H1 (cell line): Measurements from ENCODE around the gene ADSS1. TPM values are rescaled to one million over a fixed set of nuclear protein-coding genes. Genes with fewer than 3 reads are reported as not detected.

Source experiments
- polyA plus RNA-seq, 7 experiments: library from polyadenylated mRNA; depleted of rRNA in 3 of 7; stranded (reverse) in 5 of 7; unstranded in 2 of 7; fragments of >200 nt in 5 of 7; fragments of 200-250 nt in 2 of 7; gene quantifications; 1 replicate in 5 of 7; 2 replicates in 1 of 7; 4 replicates in 1 of 7; pipeline versions ENCODE4 v1.2.1 to v1.2.3, GENCODE V29; 2011 to 2013; ENCODE audit warnings: missing spikeins in 2 of 7, mixed read lengths in 2 of 7
- total RNA-seq: library from RNA; stranded (reverse); fragmentation: NEBNext Ultra II Directional; extraction: Animal tissue kit (Norgen Biotek cat#: 25700); gene quantifications from 2 replicates; pipeline ENCODE4 v1.2.1, GENCODE V29; 2021
- TF ChIP-seq, protein P1 (sequence below): fragments of 300-600 bp; sonication (generic); IDR thresholded peaks from 2 replicates; pipeline ENCODE4 v1.7.1; 2012; ENCODE audit warnings: low read length, moderate library complexity, mild to moderate bottlenecking, inconsistent platforms; ENCODE audit not compliant: insufficient replicate concordance

The ADSS1 gene
- total and polyA plus RNA-seq, 2 of the 8 experiments (the other 6 are each of a cell fraction or from before 2014, with no cell fraction given), result 7.1 to 7.9 TPM

DNA sequence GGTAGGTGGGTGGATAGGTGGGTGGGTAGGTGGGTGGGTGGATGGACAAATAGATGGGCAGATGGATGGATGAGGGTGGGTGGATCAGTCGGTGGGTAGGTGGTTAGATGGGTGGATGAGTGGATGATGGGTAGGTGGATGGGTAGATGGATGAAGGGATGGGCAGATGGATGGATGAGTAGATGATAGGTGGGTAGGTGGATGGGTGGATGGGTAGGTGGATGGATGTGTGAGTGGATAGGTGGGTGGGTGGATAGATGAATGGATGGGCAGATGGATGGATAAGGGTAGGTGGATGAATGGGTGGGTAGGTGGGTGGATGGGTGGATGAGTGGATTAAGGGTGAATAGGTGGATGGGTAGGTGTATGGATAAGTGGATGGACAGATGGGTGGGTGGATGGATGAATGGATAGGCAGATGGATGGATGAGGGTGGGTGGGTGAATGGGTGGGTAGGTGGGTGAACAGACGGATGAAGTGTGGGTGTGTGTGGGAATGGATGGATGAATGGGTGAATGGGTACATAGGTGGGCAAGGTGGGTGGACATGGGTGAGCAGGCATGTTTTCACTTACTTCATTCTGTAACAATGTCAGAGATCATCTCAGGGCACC, 37.9 kb upstream of the ADSS1 start (continued):
- TF ChIP-seq, protein P1, sequence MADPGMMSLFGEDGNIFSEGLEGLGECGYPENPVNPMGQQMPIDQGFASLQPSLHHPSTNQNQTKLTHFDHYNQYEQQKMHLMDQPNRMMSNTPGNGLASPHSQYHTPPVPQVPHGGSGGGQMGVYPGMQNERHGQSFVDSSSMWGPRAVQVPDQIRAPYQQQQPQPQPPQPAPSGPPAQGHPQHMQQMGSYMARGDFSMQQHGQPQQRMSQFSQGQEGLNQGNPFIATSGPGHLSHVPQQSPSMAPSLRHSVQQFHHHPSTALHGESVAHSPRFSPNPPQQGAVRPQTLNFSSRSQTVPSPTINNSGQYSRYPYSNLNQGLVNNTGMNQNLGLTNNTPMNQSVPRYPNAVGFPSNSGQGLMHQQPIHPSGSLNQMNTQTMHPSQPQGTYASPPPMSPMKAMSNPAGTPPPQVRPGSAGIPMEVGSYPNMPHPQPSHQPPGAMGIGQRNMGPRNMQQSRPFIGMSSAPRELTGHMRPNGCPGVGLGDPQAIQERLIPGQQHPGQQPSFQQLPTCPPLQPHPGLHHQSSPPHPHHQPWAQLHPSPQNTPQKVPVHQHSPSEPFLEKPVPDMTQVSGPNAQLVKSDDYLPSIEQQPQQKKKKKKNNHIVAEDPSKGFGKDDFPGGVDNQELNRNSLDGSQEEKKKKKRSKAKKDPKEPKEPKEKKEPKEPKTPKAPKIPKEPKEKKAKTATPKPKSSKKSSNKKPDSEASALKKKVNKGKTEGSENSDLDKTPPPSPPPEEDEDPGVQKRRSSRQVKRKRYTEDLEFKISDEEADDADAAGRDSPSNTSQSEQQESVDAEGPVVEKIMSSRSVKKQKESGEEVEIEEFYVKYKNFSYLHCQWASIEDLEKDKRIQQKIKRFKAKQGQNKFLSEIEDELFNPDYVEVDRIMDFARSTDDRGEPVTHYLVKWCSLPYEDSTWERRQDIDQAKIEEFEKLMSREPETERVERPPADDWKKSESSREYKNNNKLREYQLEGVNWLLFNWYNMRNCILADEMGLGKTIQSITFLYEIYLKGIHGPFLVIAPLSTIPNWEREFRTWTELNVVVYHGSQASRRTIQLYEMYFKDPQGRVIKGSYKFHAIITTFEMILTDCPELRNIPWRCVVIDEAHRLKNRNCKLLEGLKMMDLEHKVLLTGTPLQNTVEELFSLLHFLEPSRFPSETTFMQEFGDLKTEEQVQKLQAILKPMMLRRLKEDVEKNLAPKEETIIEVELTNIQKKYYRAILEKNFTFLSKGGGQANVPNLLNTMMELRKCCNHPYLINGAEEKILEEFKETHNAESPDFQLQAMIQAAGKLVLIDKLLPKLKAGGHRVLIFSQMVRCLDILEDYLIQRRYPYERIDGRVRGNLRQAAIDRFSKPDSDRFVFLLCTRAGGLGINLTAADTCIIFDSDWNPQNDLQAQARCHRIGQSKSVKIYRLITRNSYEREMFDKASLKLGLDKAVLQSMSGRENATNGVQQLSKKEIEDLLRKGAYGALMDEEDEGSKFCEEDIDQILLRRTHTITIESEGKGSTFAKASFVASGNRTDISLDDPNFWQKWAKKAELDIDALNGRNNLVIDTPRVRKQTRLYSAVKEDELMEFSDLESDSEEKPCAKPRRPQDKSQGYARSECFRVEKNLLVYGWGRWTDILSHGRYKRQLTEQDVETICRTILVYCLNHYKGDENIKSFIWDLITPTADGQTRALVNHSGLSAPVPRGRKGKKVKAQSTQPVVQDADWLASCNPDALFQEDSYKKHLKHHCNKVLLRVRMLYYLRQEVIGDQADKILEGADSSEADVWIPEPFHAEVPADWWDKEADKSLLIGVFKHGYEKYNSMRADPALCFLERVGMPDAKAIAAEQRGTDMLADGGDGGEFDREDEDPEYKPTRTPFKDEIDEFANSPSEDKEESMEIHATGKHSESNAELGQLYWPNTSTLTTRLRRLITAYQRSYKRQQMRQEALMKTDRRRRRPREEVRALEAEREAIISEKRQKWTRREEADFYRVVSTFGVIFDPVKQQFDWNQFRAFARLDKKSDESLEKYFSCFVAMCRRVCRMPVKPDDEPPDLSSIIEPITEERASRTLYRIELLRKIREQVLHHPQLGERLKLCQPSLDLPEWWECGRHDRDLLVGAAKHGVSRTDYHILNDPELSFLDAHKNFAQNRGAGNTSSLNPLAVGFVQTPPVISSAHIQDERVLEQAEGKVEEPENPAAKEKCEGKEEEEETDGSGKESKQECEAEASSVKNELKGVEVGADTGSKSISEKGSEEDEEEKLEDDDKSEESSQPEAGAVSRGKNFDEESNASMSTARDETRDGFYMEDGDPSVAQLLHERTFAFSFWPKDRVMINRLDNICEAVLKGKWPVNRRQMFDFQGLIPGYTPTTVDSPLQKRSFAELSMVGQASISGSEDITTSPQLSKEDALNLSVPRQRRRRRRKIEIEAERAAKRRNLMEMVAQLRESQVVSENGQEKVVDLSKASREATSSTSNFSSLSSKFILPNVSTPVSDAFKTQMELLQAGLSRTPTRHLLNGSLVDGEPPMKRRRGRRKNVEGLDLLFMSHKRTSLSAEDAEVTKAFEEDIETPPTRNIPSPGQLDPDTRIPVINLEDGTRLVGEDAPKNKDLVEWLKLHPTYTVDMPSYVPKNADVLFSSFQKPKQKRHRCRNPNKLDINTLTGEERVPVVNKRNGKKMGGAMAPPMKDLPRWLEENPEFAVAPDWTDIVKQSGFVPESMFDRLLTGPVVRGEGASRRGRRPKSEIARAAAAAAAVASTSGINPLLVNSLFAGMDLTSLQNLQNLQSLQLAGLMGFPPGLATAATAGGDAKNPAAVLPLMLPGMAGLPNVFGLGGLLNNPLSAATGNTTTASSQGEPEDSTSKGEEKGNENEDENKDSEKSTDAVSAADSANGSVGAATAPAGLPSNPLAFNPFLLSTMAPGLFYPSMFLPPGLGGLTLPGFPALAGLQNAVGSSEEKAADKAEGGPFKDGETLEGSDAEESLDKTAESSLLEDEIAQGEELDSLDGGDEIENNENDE, result no peak
- TF ChIP-seq, all 59 proteins: peak for 0
